GM12873 (cell line): ENCODE measurements around the gene CCDC40.

Experiments used
- TF ChIP-seq, protein P1 (sequence below): IDR thresholded peaks from 2 replicates; pipeline ENCODE4 v1.5.1; 2012; ENCODE audit warnings: low read depth, mild to moderate bottlenecking, moderate library complexity, low read length, control low read depth; ENCODE audit not compliant: insufficient read depth; ENCODE audit errors: missing control alignments

Gene CCDC40

DNA sequence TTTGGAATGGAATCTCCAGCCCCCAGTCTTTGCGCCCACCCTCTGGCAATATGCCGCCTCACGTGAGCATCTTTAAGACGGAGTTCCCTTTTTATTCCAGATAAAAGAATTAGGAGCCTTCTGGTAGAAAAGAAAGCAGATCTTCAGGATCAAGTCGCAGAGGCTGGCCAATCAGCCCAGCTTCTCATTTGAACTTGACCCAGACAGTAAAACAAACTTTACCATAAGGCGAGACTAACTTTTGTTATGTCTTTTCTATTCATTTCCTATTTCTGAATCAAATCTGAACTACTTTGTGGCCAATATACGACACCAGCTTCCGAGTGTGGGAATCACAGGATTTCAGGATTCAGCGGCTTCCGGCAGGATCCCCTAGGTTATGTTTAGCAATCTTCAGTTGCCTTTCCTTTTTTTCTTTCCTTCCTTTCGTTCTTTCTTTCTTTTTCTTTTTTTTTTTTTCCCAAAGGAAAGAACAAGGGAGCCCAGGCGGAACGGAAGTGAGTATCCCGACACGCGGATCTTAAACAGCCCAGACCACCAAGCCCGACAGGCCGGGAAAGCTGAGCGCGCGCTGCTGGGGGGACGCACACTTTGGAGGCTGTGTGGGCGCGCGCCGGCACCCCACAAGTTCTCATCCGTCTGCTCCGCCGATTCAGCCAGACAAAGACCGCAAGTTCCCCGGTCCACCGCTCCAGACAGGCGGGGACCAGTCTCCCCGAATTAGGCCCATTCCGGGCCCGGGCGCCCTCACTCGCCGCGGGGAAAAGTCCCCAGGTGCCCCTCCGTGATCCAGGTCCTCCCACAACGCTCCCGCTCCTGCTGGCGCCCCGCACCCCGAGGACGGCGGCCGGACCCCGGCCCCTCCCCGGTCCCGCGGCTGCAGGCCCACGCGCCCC lies 1.4 kb upstream of the CCDC40 start:
- TF ChIP-seq, protein P1, sequence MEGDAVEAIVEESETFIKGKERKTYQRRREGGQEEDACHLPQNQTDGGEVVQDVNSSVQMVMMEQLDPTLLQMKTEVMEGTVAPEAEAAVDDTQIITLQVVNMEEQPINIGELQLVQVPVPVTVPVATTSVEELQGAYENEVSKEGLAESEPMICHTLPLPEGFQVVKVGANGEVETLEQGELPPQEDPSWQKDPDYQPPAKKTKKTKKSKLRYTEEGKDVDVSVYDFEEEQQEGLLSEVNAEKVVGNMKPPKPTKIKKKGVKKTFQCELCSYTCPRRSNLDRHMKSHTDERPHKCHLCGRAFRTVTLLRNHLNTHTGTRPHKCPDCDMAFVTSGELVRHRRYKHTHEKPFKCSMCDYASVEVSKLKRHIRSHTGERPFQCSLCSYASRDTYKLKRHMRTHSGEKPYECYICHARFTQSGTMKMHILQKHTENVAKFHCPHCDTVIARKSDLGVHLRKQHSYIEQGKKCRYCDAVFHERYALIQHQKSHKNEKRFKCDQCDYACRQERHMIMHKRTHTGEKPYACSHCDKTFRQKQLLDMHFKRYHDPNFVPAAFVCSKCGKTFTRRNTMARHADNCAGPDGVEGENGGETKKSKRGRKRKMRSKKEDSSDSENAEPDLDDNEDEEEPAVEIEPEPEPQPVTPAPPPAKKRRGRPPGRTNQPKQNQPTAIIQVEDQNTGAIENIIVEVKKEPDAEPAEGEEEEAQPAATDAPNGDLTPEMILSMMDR: no peak

DNA sequence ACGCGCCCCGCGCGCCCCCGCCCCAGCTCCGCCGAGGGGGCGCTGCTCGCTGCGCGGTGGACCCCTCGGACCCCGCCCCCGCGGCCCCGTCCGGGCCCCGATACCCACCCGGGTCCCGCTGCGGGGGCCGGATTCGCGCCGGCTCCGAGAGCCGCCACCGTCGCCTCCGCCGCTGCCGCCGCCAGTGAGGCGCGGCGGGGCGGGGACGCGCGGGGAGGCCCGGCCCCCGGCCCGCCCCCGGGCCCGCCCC lies 830 bp upstream of the CCDC40 start, which contains the start of gene TBC1D16:
TSS of gene TBC1D16 (minus strand) at position 186 of the 250 bp plus-strand sequence. CDS start 22,325 bp downstream, outside the sequence.
- TF ChIP-seq, protein P1: no peak

DNA sequence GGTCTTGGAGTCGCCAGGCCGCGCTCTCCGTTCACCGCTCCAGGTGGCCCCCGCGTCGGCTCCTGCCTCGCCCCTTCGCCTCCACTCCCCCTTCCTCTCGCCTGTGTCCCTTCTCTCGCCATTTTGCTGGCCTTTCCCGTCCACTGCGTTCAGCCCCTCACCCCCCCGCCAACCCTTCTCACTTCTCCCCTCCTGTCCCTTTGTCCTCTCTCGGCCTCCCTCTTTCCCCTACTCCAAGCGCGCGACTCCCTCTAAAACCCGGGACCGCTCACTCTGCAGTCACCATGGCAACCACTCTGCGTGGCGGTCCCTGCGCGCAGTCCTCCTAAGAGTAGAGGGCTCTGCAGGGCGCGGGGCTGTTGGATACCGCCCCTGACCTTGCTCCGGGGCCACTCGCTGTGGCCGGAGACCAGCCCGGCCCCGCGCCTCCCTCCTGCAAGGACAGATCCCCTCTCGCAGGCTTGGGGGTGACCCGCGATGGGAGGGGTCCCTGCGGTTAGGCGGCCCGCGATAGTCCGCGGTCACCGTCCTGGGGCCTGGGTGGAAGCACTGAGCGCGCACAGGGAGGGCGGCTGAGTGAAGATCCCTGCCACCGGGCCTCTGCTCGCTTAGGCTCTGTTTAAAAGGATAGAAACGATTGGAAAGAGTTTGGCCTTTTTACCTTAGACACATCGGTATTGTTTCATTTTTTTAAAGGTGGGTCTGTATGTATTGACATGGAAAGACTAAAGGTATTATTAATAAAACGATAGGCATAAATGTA lies 454 bp downstream of the CCDC40 start:
- TF ChIP-seq, protein P1: no peak

DNA sequence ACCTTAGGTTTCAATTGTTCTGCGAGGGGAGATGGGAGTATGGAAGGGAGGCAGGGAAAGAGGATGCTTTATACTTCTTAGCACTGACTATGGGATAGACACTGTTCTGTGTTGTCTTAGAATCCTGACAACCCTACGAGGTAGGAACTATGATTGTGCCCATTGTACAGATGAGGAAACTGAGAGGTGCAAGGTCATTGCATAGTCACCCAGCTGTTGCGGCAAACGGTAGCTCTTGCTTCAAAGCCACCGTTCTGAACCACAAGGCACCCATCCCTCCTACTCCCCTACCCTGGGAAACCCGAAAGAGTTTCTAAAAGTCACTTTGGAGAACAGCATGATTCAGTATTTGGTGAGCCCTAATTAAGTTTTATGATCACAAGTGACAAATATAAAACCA lies 7.5 kb downstream of the CCDC40 start:
- TF ChIP-seq, protein P1: no peak

DNA sequence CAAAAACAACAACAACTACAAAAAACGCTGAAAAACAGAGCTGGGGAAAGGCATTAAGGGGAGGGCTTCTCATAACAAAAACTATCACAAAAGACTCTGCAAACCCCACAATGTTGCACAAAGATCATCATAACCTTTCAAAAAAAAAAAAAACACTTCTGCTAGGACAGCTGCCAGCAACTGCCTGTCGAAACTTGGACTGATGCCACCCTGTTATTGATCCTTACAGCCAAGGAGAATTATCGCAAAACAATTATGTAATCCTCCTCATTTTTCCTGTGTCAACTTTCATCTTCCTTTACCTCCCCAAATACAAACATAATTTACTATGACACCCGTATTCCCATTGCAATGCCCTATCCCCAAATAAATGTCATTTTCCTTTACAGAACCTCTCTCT lies 9.3 kb downstream of the CCDC40 start:
- TF ChIP-seq, protein P1: no peak

DNA sequence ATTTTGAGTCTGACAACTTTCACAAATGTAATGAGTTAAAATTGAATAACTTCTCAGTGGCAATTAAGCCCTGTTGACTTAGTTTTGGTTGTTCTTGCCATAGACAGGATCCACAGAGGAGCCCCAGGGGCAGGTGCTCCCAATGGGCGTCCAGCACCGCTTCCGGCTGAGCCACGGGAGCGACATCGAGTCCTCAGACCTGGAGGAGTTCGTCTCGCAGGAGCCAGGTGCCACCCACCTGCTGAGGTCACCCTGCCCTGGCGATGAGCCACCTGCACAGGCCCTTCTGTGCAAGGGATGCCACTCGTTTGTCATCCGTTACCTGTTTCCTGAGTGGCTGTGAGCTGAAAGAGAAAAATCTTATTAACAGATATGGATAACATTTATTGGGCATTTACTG lies 10.7 kb downstream of the CCDC40 start:
- TF ChIP-seq, protein P1: no peak

DNA sequence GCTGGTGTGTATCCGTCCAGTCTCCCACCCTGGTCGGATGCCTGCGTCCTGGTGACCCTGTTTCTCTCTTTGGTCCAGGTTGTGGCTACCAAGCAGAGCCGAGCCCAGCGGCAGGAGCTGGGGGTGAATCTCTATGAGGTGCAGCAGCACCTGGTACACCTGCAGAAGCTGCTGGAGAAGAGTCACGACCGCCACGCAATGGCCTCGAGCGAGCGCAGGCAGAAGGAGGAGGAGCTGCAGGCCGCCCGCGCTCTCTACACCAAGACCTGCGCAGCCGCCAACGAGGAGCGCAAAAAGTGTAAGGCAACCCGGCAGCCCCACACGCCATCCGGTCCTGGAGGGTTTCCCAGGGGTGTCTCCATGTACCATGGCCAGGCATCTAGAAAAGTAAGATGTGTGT lies 13.5 kb downstream of the CCDC40 start:
- TF ChIP-seq, protein P1: no peak
